Colonic mucosa (tissue), 4 donors: ENCODE measurements around the gene NR1I3. TPM values are rescaled to one million over a fixed set of nuclear protein-coding genes. Genes with fewer than 3 reads are reported as not detected.

Experiments
- DNase-seq: peaks from one replicate; pipeline ENCODE4 v3.0.0-alpha.2; 2020
- H3K27ac ChIP-seq: fragments of 200-600 bp; one replicate; pipeline ENCODE4 v1.8.0; 2021
- H3K27me3 ChIP-seq: fragments of 200-600 bp; one replicate; pipeline ENCODE4 v1.8.0; 2021
- H3K36me3 ChIP-seq: fragments of 200-600 bp; one replicate; pipeline ENCODE4 v1.8.0; 2021
- H3K4me1 ChIP-seq: fragments of 200-600 bp; one replicate; pipeline ENCODE4 v1.8.0; 2021; ENCODE audit warnings: mild to moderate bottlenecking
- H3K4me3 ChIP-seq: fragments of 200-600 bp; one replicate; pipeline ENCODE4 v1.8.0; 2021
- H3K9ac ChIP-seq, 2 donors: one replicate each; pipeline ENCODE4 v1.7.0; 2013; ENCODE audit warnings: control low read depth in 2 of 2, low read depth in 2 of 2, low read length in 2 of 2
- H3K9me3 ChIP-seq: fragments of 200-600 bp; one replicate; pipeline ENCODE4 v1.8.0; 2021
- intact Hi-C: fragments of 100-400 bp; cut with DNase I; formaldehyde crosslinking; loops from one replicate; pipeline ENCODE4 v1.14.1; 2022
- total RNA-seq, 2 donors: library from RNA; stranded (reverse); fragmentation: NEBNext Ultra II Directional in 1 of 2; extraction: Animal tissue kit (Norgen Biotek cat#: 25700) in 1 of 2; gene quantifications; one replicate each; pipeline ENCODE4 v1.2.1, GENCODE V29; 2021
- TF ChIP-seq, protein P1 (sequence below): fragments of 200-600 bp; IDR thresholded peaks from one replicate; pipeline ENCODE4 v1.8.0; 2022; ENCODE audit warnings: antibody characterized with exemption, mild to moderate bottlenecking
- donor health status: healthy.
- donor health status: DM: no; HTN: no; CAD: no.
- donor health status: DM: no; HTN: no; CAD: no.

The NR1I3 gene
- total RNA-seq, 2 donors from 2014 or later = not detected

DNA sequence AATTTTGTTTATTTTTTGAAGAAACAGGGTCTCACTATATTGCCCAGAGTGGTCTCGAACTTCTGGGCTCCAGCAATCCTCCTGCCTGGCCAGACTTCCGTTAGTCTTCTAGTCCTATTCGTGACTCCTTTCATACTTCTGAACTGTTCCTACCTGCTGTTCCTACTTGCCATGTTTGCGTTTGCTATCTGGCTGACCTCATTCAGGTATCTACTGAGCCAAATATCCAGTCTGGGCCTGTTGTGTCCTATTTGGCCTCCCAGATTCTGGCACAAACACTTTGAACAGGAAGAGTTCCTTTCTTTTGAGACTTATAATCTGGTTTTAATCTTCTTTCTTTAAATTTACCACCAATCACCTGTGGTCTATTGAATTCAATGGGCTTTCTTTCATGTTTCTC lies 6.9 kb upstream of the NR1I3 start:
- no peak overlapping the region for H3K27ac ChIP-seq
- intact Hi-C loops = no loop called here

DNA sequence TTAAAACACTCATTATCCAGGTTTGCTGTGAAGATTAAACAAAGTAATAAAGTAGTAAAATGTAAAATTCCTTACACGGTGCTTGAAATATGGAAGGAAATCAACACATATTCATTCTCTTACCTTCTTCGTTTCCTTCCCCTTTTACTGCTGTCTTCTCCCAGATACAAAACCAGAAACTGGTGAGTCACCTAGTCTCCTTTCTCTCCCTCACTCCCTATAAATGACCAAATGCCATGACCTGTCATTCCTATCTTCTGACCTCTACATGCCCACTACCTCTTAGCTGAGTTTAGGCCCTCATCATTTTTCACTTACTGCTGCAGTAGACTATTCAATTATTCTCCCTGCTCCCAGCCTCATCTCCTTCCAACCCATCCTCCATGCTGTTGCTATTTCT lies 4.3 kb upstream of the NR1I3 start:
- Histone ChIP-seq H3K27ac (no peak overlapping the region), H3K36me3 (no peaks in the 10 kb centered on the region), H3K9ac (no peak overlapping the region), H3K4me1 (no peaks in the 10 kb centered on the region), H3K9me3 (no peaks in the 10 kb centered on the region), H3K27me3 (no peaks in the 10 kb centered on the region), H3K4me3 (no peak overlapping the region)
- intact Hi-C loops = no loop called here
- DNase-seq = no peak
- TF ChIP-seq, protein P1, sequence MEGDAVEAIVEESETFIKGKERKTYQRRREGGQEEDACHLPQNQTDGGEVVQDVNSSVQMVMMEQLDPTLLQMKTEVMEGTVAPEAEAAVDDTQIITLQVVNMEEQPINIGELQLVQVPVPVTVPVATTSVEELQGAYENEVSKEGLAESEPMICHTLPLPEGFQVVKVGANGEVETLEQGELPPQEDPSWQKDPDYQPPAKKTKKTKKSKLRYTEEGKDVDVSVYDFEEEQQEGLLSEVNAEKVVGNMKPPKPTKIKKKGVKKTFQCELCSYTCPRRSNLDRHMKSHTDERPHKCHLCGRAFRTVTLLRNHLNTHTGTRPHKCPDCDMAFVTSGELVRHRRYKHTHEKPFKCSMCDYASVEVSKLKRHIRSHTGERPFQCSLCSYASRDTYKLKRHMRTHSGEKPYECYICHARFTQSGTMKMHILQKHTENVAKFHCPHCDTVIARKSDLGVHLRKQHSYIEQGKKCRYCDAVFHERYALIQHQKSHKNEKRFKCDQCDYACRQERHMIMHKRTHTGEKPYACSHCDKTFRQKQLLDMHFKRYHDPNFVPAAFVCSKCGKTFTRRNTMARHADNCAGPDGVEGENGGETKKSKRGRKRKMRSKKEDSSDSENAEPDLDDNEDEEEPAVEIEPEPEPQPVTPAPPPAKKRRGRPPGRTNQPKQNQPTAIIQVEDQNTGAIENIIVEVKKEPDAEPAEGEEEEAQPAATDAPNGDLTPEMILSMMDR = no peak

More for the DNA sequence above, 6.9 kb upstream of the NR1I3 start:
- Histone ChIP-seq H3K4me1 (no peaks in the 10 kb centered on the region), H3K9ac (no peak overlapping the region), H3K27me3 (no peaks in the 10 kb centered on the region), H3K4me3 (no peak overlapping the region), H3K9me3 (no peaks in the 10 kb centered on the region), H3K36me3 (no peaks in the 10 kb centered on the region)
- no peak for DNase-seq
- TF ChIP-seq, protein P1 = no peak

DNA sequence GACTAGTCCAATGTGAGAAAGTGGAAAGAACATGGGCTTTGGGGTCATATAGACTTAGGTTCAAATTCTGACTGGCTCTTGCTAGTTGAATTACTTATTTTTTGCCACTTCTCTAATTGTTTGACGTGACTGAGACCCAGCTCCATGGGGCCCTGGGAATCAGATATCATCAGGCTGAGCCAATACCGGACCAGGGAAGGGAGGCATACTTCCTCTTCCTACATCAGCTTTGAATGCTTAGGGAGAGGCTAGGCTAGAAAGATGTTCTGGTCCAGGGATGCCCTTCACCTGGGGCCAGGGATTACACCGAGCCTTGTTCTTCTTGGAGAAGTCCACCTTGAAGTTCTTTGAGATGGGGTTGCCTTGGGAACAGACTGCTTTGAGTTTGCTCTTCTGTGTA lies 3.7 kb upstream of the NR1I3 start:
- Histone ChIP-seq H3K4me3 (no peak overlapping the region), H3K9ac (no peak overlapping the region), H3K36me3 (no peaks in the 10 kb centered on the region), H3K27ac (no peak overlapping the region), H3K4me1 (no peaks in the 10 kb centered on the region), H3K9me3 (no peaks in the 10 kb centered on the region), H3K27me3 (no peaks in the 10 kb centered on the region)
- TF ChIP-seq, protein P1 = no peak
- intact Hi-C loops = no loop called here
- no peak for DNase-seq

DNA sequence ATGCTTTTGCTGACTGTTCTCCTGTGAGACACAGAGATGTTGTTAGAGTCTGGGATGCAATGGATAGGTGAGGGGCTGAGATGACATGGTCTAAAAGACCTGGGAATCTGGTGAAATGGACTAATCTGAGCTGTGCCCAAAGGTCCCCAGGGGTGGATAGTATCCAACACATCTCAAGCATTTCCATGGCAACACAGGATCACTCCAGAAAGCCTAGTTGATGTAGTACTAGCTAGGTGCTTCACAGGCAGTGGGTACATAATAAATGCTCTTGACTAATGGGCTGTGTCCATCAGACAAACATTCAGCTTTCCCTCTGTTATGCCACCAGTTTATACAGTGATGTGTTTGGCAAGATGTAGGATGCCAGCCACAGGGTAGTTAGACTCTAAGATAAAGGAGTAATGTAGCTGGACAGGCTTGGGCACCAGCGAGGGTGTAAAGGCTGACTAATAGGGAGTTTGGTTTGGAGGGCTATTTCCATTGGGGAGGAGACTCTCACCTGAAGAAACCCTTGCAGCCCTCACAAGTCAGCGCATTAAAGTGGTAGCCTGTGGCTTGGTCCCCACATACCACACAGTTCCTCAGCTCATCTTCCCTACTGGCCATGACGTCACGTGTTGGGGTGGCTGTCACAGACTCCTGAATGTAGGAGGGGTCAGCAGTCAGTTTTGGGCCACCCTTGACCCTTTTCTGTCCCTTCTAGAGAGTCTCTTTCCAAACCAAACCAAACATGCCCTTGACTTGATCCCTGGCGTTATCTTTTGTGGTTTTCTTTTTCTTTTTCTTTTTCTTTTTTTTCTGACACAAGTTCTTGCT lies 1.8 kb downstream of the NR1I3 start:
- no peaks in the 10 kb centered on the region for H3K27me3 ChIP-seq
- no peaks in the 10 kb centered on the region for H3K4me1 ChIP-seq
- no peak overlapping the region for H3K4me3 ChIP-seq
- H3K36me3 ChIP-seq = no peaks in the 10 kb centered on the region
- no peaks in the 10 kb centered on the region for H3K9me3 ChIP-seq
- intact Hi-C loops = no loop called here
- DNase-seq = no peak
- no peak overlapping the region for H3K27ac ChIP-seq
- H3K9ac ChIP-seq = no peak overlapping the region
- TF ChIP-seq, protein P1 = no peak

DNA sequence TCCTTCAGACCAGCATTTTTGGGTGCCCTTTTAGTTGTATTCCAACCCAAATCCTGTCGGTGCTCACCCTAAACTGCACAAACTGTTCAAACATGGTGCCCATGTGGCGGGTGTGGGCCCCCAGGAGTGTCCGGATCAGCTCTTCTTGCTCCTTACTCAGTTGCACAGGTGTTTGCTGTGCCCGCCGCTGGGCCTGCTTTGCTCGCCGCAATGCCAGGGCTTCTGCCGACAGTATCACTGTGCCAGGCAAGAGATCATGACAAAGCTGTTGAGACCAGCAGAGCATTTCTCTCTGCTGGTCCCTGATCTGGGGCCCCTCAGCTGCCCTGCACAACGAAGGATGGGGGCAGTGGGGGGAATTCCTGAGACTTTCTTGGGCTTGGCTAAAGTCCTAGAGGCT lies 4.9 kb downstream of the NR1I3 start:
- Histone ChIP-seq H3K27ac (no peak overlapping the region), H3K27me3 (no peaks in the 10 kb centered on the region), H3K4me3 (no peak overlapping the region), H3K9ac (no peak overlapping the region), H3K4me1 (no peaks in the 10 kb centered on the region), H3K36me3 (peaks cover 7% of the 10 kb centered on the region), H3K9me3 (no peaks in the 10 kb centered on the region)
- DNase-seq = no peak
- intact Hi-C loops = no loop called here
- TF ChIP-seq, protein P1 = no peak
